ENCODE data around the gene HACL1. TPM values are rescaled to one million over a fixed set of nuclear protein-coding genes. Genes with fewer than 3 reads are reported as not detected.

HACL1 gene
- total and polyA plus RNA-seq, 2 donors from 2014 or later, result 25.3 to 27.1 TPM

- FAIRE-seq (no peak), DNase-seq (no peak)
- Histone ChIP-seq H3K4me1 (ENCODE audit: control insufficient read depth in 2 of 3, insufficient read depth in 2 of 3, low read depth in 1 of 3, low read length in 3 of 3) (no peaks in the 10 kb centered on the region), H3K27ac (ENCODE audit: low read depth in 2 of 2, low read length in 2 of 2) (no peak overlapping the region), H3K36me3 (ENCODE audit: control insufficient read depth in 2 of 3, insufficient read depth in 3 of 3, low read length in 3 of 3) (peaks cover 2 to 26% (median 12%) of the 10 kb centered on the region in 3 donors), H3K4me3 (ENCODE audit: low read length in 3 of 3) (no peak overlapping the region), H3K27me3 (ENCODE audit: control insufficient read depth, insufficient read depth, low read length) (no peaks in the 10 kb centered on the region), H3K9me3 (ENCODE audit: control insufficient read depth in 2 of 3, insufficient read depth in 1 of 3, low read length in 3 of 3) (no peaks in the 10 kb centered on the region), H3K9ac (ENCODE audit: low read length in 3 of 3) (no peak overlapping the region)
- TF ChIP-seq CTCF (IDR thresholded peaks at IDR 0.05; ENCODE audit: borderline replicate concordance, extremely low read depth, insufficient read depth), result no peak
- intact Hi-C loops (cut with DNase I), result no loop called here
Measured at GRCh38 chr3:15581471-15582394, 19.6 kb downstream of the HACL1 start.

- no peak for TF ChIP-seq CTCF (IDR thresholded peaks at IDR 0.05; ENCODE audit: borderline replicate concordance, extremely low read depth, insufficient read depth)
- Histone ChIP-seq H3K9me3 (ENCODE audit: control insufficient read depth in 2 of 3, insufficient read depth in 1 of 3, low read length in 3 of 3) (no peaks in the 10 kb centered on the region), H3K27ac (ENCODE audit: low read depth in 2 of 2, low read length in 2 of 2) (no peak overlapping the region), H3K4me1 (ENCODE audit: control insufficient read depth in 2 of 3, insufficient read depth in 2 of 3, low read depth in 1 of 3, low read length in 3 of 3) (peaks cover 0 to 3% (median 0%) of the 10 kb centered on the region in 3 donors), H3K27me3 (ENCODE audit: control insufficient read depth, insufficient read depth, low read length) (no peaks in the 10 kb centered on the region), H3K4me3 (ENCODE audit: low read length in 3 of 3) (no peak overlapping the region), H3K9ac (ENCODE audit: low read length in 3 of 3) (no peak overlapping the region), H3K36me3 (ENCODE audit: control insufficient read depth in 2 of 3, insufficient read depth in 3 of 3, low read length in 3 of 3) (peaks cover 2 to 26% (median 8%) of the 10 kb centered on the region in 3 donors)
- intact Hi-C loops (cut with DNase I), result no loop called here
- no peak for DNase-seq
- no peak for FAIRE-seq
Measured at GRCh38 chr3:15579051-15579450, 22.3 kb downstream of the HACL1 start.

- TF ChIP-seq CTCF (IDR thresholded peaks at IDR 0.05; ENCODE audit: borderline replicate concordance, extremely low read depth, insufficient read depth), result no peak
- FAIRE-seq (no peak), DNase-seq (no peak)
- Histone ChIP-seq H3K36me3 (ENCODE audit: control insufficient read depth in 2 of 3, insufficient read depth in 3 of 3, low read length in 3 of 3) (peaks cover 2 to 26% (median 10%) of the 10 kb centered on the region in 3 donors), H3K4me1 (ENCODE audit: control insufficient read depth in 2 of 3, insufficient read depth in 2 of 3, low read depth in 1 of 3, low read length in 3 of 3) (peaks cover 0 to 3% (median 0%) of the 10 kb centered on the region in 3 donors), H3K9me3 (ENCODE audit: control insufficient read depth in 2 of 3, insufficient read depth in 1 of 3, low read length in 3 of 3) (no peaks in the 10 kb centered on the region), H3K9ac (ENCODE audit: low read length in 3 of 3) (no peak overlapping the region), H3K4me3 (ENCODE audit: low read length in 3 of 3) (no peak overlapping the region), H3K27ac (ENCODE audit: low read depth in 2 of 2, low read length in 2 of 2) (no peak overlapping the region), H3K27me3 (ENCODE audit: control insufficient read depth, insufficient read depth, low read length) (no peaks in the 10 kb centered on the region)
- intact Hi-C loops (cut with DNase I), result no loop called here
Measured at GRCh38 chr3:15578289-15578867, 23.0 kb downstream of the HACL1 start.
